ENCODE measurements around the gene ETF1.

Gene ETF1

GRCh38 chr5:138560971-138561370 is 17.9 kb upstream of the ETF1 start:
- DNase-seq = no peak

- no peak for DNase-seq
Measured at GRCh38 chr5:138559937-138560336, 16.9 kb upstream of the ETF1 start.

- no peak for DNase-seq
Measured at GRCh38 chr5:138557677-138558076, 14.6 kb upstream of the ETF1 start.

- DNase-seq = no peak
Measured at GRCh38 chr5:138554143-138554542, 11.1 kb upstream of the ETF1 start.

- DNase-seq = no peak
Measured at GRCh38 chr5:138553437-138554095, 10.5 kb upstream of the ETF1 start.

- DNase-seq = no peak
Measured at GRCh38 chr5:138552657-138553056, 9.6 kb upstream of the ETF1 start.

- no peak for DNase-seq
Measured at GRCh38 chr5:138549414-138549813, 6.4 kb upstream of the ETF1 start.

GRCh38 chr5:138545919-138546562 is 3.0 kb upstream of the ETF1 start:
- DNase-seq = no peak

GRCh38 chr5:138544181-138545134 is 1.4 kb upstream of the ETF1 start:
- DNase-seq = no peak

GRCh38 chr5:138543730-138544104 is 681 bp upstream of the ETF1 start:
- no peak for DNase-seq

- no peak for DNase-seq
Measured at GRCh38 chr5:138542180-138542955, 668 bp downstream of the ETF1 start.

- no peak for DNase-seq
Measured at GRCh38 chr5:138541511-138542179, 1.4 kb downstream of the ETF1 start.

GRCh38 chr5:138539791-138540190 is 3.2 kb downstream of the ETF1 start:
- no peak for DNase-seq

- DNase-seq = no peak
Measured at GRCh38 chr5:138538943-138539627, 4.0 kb downstream of the ETF1 start.

- DNase-seq = no peak
Measured at GRCh38 chr5:138536665-138537315, 6.2 kb downstream of the ETF1 start.

GRCh38 chr5:138536215-138536614 is 6.8 kb downstream of the ETF1 start:
- DNase-seq = no peak

GRCh38 chr5:138533973-138534941 is 8.8 kb downstream of the ETF1 start:
- DNase-seq = no peak

- DNase-seq = no peak
Measured at GRCh38 chr5:138529812-138530211, 13.2 kb downstream of the ETF1 start.

GRCh38 chr5:138528744-138529469 is 14.1 kb downstream of the ETF1 start:
- DNase-seq = no peak
